DMS79 treated with DMSO at 0.1 percent for 48 hours (cell line): ENCODE measurements around the gene UBN2.
A peak's percentile ranks its signal among the peaks of the same experiment; 100 is the strongest.

Experiments
- DNase-seq: peaks from one replicate; lab custom pipeline; 2025; lab: John Stamatoyannopoulos, UW

UBN2 gene

DNA sequence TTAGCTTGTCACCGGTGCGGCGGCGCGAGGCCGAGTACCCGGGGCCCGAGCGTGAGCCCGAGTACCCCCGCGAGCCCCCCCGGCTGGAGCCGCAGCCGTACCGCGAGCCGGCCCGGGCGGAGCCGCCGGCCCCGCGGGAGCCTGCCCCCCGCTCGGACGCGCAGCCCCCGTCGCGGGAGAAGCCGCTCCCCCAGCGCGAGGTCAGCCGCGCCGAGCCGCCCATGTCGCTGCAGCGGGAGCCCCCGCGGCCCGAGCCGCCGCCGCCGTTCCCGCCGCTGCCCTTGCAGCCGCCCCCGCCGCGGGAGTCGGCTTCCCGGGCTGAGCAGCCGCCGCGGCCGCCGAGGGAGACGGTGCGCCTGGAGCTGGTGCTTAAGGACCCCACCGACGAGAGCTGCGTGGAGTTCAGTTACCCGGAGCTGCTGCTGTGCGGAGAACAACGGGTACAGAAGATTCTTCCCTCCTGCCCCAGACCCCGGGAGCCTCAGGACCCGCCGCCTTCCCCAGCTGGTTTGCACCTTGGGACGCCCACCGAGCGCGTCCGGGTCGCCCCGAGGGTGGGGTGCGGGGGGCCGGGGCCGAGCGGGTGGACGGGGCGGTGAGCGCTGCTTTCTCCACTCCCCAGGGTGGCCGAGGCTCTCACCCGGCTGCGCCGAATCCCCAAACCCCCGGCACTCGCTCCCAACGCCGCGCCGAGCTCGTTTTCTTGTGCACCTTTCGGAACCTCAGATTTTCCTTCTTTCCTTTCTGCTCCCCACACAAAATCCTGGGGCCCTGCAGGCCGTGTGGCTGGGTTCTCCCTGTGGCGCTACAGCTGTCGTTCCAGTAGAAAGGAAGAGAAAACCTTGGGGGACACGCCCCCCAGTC is 708 bp downstream of the UBN2 start:
- DNase-seq = peak; percentile 16

DNA sequence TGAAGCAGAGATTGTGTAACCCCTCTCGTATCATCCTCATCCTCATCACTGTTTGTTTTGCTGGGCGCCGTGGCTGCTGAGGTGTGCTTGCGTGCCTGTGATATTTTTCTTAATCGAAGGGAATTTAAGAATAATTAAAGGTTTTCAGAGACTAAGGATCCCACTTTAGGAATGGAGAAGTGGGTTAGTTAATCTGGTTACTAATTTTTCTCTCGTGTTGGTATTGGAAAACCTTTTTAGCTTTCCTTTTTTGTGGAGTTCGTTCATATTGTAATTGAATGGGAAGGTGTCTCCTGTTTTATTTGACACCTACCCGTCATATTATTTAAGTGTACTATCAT is 1.3 kb downstream of the UBN2 start:
- DNase-seq = no peak

DNA sequence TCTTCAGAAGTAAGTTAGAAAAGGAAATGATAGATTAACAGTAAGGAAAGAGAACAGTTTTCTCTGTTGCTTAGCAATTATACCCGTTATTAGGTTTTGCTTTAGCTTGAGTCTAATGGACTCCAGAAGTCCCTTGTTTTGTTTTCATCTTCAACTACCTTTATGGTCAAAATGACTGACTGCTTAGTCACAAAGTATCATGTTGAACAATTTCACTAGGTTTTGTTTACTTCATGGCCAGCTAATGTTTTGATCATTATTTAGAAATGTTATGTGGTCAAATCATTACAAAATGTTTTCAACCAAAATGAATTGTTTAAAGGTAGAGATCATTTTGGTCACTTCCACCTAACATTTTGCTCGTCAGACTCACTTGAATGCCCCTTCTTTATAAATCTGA is 1.9 kb downstream of the UBN2 start:
- DNase-seq = no peak

DNA sequence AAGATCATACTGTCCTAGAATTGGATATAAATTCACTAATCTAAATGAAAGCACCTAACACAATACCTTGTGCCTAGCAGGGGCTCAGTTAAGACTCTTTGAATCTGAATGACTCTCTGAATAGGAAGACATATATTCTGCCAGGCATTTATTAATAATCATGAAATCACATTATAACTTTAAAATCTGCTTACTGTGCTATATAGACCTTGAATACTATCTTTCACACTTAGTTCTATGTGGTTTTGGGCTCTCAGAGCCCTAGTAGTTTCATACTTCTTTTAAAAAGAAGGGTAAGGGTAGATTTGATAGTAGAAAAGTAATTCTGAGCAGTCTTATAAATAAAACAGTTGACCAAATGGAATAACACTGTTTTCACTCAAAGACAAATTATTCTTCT is 10.2 kb downstream of the UBN2 start:
- no peak for DNase-seq

DNA sequence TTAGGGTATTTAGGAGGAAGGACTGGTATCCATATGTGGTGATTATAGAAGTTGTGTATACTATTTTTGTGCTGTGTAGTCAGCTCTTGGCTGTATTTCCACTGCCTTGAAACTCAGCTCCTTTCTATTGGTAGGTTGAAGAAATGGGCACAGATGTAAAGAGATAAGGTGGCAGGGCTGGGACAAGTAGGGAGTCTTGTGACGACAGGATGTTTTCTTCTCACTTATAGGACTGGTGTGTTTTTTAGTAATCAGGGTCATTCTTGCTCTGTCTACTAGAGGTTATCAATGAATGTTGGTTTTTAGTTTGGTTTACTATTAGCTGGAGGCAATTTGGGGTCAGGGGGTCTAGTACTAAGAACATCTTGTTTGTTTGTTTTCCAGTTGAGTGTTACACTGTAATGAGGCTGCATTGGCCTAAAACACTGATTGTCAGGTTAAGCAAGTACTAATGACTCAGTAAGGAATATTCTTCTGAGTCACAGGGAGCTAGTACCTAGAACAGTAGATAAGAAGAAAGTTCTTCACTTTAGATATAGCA is 11.8 kb downstream of the UBN2 start:
- no peak for DNase-seq

DNA sequence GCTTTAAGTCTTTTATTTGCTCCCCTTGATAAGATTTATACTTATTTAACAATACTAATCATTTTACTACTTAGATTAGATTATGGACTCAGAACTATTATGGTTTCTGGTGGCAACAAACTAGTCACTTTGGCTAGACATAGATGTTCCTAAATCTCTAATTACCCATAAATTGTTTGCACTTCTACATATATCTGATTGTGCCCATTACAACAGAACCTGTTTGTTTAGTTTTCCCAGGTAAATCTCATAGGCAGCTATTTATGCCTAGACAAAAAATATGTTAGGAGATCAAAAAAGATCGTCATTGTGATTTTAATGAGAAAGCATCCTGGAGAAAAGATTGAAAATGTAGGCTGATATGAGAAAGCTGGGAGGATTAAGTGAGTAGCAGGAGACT is 14.4 kb downstream of the UBN2 start:
- DNase-seq = no peak

DNA sequence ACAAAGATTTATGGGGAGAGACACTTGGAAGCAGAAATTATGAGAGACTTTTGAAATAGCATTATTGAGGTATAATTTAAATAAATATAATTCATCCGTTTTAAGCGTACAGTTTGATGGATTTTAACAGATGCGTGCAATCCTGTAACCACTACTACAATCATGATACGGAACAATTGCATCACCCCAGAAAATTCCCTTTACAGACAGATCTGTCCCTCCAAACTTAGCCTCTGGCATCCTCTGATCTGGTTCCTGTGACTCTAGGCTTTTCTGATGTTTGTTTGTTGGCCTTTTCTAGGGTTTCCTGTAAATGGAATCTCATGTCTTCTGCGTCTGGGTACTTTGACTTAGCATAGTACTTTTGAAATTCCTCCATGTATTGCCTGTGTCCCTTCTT is 15.5 kb downstream of the UBN2 start:
- DNase-seq = no peak

DNA sequence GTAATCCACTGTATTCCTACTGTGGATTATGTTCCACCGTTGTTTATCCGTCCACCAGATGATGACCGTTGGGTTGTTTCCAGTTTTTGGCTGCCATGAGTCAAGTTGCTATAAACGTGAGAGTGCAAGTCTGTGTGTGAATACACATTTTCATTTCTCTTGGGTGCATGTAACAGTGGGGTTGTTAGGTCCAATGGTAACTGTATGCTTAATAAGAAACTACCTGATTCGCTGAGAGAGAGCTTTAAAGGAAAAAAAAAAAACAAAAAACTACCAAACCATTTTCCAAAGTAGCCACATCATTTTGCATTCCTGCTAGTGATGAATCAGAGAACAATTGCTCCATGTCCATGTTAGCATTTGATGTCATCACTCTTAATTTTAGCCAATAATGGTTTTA is 15.9 kb downstream of the UBN2 start:
- no peak for DNase-seq

DNA sequence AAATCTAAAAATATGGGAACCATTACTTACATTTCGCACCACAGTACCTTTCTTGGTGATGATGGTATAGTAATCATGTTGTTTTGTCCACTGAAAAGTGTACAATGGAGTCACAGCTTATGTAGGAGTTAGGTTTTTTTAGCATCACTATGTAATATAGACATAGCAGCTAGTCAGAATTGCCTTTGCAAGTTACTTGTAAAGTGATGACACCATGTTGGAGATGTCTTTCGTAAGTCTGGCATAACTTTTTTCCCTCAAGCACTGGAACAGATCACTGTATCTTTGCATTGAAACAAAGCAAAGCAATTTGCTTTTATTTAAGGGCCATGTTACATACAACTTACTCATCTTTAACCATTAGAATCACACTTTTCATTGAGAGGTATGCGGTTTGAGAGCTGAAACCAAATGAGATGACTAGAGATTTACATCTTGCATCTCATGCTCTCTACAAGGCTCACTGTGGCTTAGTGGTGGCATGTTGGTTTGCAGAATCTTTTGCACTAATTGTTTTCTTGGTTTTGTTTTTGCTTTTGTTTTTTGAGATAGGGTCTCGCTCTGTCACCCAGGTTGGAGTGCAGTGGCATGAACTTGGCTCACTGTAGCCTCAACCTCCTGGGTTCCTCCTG is 18.3 kb downstream of the UBN2 start:
- DNase-seq = no peak

DNA sequence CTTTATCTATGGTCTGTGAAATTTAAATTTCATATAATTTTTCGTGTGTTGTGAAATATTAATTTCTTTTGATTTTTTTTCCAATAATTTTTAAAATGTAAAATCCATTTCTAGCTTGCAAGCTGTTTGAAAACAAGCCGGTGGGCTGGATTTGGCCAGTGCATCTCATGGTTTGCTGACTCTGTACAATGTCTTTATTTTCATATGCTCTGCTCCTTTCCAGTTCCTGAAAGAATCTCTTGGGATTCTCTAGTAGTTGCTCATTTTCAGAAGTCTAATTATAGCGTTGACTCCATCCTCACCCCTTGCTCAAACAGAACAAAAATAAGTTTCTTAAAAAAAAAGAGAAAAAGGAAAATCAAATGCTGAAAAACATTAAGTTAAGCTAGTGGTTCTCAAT is 21.4 kb downstream of the UBN2 start:
- no peak for DNase-seq

DNA sequence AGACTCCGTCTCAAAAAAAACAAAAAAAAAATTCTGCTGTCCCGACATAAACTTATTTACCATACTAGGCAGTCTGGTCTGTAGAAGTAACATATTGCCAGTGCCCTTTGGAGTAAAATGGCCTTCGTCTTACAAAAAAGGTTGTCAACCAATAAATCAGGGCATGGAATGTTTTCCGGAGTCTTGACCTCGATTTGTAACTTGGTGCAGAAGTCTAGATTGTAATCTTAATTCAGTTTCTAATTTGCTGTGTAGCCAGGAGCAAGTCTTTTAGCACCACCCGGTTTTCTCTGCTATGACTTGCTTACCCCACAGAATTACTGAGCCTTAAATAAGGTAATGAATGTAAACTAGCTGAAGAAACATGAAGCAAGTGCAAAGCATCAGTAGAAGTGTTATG is 23.2 kb downstream of the UBN2 start:
- DNase-seq = no peak

DNA sequence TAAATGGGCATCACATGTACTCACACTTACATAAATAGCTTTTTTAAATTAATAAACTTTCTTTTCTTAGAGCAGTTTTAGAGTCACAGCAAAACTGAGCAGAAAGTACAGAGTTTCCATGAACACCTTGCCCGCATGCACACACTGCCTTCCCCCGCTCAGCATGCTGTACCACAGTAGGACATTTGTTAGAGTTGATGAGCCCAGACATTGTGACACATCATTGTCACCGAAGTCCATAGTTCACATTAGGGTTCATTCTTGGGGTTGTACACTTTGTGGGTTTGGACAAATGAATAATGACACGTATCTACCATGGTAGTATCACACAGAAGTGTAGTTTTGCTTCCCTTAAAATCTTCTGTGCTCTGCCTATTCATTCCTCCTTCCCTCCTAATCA is 23.7 kb downstream of the UBN2 start:
- DNase-seq = no peak

DNA sequence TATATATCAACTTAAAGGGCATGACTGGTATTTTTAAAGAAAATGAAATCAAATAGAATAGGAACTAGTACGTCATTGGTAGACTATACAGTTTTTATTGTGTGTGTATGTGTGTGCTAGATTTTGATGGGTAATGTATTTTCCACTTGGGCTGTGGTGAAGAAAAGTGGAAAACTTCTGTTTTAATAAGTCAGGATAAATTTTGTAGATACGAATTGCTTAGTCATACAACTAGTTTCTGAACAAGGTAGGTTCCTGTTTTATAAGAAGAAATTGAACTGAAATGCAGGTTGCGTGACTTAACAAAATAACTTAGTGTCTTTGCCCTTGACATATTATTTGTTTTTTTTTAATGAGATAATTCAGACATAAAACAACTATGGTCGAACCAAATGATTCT is 24.3 kb downstream of the UBN2 start:
- DNase-seq = no peak

DNA sequence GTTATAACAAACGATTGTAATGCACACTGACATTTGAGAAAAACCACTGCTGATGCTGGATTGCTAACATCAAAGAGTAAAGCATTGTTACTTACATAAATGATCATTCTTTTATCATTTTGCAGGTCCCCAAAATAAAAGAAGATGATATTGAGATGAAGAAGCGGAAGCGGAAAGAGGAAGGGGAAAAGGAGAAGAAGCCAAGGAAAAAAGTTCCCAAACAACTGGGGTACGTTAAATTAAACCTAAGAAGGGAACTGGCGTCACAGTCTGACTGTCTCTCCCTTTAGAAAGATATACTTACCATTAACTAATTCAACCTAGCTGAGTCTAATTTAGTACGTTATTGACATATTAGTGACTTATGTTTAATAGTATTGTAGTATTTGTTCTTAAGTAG is 28.1 kb downstream of the UBN2 start:
- DNase-seq = no peak

DNA sequence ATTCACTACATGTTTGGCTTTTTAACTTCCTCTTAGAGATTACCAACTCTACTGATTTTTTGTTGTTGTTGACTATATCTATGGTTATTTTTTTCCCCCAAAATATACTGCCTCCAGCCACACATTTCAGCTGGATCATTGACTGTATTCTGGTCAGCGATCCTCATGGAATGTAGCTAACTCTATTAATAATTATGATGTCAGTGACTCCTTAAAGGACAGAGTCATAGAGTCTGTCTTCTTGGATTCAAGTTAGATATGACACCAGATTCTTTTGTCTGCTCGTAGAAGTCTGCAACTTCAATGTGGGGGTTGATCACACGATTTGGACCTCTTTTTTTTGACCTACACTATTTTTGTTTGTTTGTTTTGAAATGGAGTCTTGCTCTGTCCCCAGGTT is 33.2 kb downstream of the UBN2 start:
- no peak for DNase-seq

DNA sequence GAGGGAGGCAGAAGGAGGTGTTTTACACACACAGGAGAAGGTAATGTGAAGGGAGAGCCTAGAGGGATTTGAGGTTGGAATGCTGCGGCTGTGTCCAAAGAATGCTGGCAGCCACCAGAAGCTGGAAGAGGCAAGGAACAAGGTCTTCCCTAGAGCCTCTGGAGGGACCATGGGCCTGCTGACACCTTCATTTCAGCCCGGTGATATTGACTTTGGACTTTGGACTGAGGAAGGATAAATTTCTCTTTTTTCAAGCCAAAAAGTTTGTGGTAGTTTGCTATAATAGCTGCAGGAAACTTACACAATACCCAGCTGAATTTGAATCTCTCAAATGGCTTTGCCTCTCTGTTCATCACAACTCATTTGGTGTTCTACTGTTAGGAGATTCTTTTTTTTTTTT is 34.6 kb downstream of the UBN2 start:
- no peak for DNase-seq

DNA sequence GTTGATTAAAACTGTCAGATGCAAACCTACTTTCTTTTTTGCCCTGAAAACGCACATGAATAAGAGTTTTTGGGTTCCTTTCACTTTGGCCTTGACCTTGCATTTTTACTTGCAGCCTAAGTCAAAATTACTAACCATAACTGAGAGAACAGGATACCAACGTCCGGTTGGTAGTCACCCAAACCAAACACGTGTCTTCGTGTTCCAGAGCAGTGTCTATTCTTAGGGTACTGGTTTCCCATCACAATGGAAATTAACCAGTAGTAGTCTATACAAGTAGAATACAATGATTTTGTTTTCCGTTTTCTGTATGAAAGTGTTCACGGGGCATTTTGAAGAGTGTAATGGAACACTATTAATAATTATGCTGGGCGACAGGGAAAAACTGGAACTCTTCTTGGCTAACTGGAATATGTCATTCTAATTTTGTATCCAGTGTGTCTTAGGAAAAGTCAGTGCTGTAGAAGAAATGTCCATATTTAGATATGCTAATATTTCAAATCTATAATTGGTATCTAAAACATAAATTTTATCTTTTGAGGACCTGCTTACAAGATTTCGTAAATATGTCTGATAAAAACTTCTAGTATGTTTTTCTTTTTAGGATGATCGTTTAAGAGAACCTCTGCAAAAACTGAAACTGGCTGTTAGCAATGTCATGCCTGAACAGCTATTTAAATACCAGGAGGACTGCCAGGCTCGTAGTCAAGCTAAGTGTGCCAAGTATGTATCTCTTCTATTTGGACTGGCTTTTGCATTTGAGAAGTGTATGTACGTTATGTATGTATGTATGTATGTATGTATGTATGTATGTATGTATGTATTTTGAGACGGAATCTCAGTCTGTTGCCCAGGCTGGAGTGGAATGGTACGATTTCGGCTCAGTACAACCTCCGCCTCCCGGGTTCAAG is 40.9 kb downstream of the UBN2 start:
- no peak for DNase-seq

DNA sequence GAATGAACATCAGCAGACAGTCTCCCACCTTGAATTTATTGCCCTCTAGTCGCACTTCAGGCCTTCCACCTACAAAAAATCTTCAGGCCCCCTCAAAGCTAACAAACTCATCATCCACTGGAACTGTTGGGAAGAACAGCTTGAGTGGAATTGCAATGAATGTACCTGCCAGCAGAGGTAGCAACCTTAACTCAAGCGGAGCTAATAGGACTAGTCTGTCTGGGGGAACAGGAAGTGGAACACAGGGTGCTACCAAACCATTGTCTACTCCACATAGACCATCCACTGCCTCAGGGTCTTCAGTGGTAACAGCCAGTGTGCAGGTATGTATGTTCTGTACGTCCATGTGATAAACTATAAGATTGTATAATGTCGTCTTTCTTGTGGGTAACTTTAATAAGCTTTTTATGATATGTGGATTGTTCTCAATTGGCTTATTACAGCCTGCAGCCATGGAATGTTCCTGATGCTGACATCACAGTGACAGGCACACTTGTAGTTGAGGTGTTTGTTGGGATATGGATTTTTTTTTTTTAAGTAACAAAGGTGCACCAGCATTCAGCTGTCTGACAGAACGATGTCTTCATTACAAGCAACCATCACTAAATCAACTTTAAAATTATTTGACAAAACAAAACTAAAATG is 53.3 kb downstream of the UBN2 start:
- no peak for DNase-seq

DNA sequence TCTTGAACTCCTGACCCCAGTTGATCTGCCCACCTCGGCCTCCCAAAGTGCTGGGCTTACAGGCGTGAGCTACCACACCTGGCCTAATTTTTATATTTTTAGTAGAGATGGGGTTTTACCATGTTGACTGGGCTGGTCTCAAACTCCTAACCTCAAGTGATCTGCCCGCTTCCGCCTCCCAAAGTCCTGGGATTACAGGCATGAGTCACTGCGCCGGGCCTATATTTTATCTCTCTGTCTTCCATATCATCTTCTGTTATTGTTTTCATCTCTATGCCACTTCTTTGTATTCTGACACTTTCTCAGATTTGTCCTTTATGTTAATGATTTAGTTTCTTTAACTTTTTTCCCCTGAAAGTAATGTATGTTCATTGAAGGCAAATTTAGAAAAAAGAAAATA is 55.1 kb downstream of the UBN2 start:
- DNase-seq = no peak

DNA sequence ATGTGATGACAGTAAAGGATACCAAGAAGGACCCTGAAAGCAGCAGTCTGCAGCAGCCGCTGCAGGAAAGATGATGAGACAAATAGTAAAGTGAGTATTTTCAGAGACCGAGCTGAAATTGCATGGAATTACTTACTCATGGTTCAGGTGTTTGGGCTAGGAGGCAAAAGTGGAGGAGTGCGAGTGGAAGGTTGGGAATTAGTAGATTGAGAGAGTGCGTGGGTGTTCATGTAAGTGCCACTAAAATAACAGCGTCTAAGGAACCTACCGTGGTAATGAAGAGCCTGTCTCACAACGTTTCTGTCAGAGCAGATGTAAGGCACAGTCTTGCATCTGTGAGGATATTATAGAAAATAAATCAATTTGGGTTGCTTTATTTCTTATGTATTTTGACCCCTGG is 61.8 kb downstream of the UBN2 start:
- DNase-seq = no peak

DNA sequence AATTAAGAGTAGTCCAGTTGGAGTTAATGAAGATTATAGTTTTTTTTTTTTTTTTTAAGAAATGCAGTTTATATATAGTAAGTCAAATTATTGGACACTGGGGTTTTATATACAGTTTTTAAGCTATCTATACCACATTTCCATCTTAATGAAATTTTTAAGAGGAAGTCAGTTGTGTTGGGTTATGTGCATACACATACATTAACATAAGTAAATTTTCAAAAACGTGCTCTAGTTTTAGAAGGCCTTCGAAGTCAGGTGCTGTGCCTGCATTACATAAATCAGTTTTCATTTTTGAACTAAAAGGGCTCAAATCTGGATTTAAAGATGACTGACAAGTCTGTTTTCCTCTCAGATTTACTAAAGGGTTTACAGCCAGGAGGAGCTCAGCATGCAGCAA is 62.5 kb downstream of the UBN2 start:
- no peak for DNase-seq

DNA sequence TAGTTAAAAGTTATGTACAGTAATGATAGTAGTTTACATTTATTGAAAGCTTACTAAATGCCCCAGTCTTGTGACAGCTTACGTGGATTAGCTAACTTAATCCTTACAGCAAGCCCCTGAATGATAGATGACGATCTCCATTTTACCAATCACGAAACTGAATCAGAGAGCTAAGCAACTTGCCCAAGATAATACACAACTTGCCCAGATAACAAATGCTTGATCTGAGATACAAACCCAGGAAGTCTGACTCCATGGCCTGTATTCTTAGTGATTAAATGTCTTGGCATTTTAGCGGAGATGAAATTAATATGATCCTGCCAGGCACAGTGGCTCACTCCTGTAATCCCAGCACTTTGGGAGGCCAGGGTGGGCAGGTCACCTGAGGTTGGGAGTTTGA is 63.2 kb downstream of the UBN2 start:
- DNase-seq = no peak
